HepG2 (cell line): ENCODE measurements around the gene DDAH2. TPM values are rescaled to one million over a fixed set of nuclear protein-coding genes. Genes with fewer than 3 reads are reported as not detected.

Source experiments
- ETV6 ChIP-seq: sonication (generic); formaldehyde crosslinking; conservative IDR thresholded peaks from 2 replicates; pipeline ENCODE4 v1.4.0; 2020; ENCODE audit warnings: missing genetic modification reagents
- GPN1 ChIP-seq: sonication (generic); formaldehyde crosslinking; IDR thresholded peaks from 2 replicates; pipeline ENCODE4 v1.5.1; 2020; ENCODE audit warnings: missing genetic modification reagents, borderline replicate concordance
- SP4 ChIP-seq: sonication (generic); formaldehyde crosslinking; IDR thresholded peaks from 2 replicates; pipeline ENCODE4 v1.8.1; 2023; ENCODE audit warnings: mild to moderate bottlenecking, missing genetic modification reagents
- ZBTB7B ChIP-seq: sonication (generic); formaldehyde crosslinking; IDR thresholded peaks from 2 replicates; pipeline ENCODE4 v1.4.0; 2020; ENCODE audit warnings: missing genetic modification reagents
- ZNF251 ChIP-seq: sonication (generic); formaldehyde crosslinking; IDR thresholded peaks from 2 replicates; pipeline ENCODE4 v1.9.0; 2021; ENCODE audit warnings: mild to moderate bottlenecking, missing genetic modification reagents
- ZNF543 ChIP-seq: sonication (generic); formaldehyde crosslinking; IDR thresholded peaks from 2 replicates; pipeline ENCODE4 v1.4.0; 2020; ENCODE audit warnings: mild to moderate bottlenecking, missing genetic modification reagents
- ZNF598 ChIP-seq: sonication (generic); formaldehyde crosslinking; IDR thresholded peaks from 2 replicates; pipeline ENCODE4 v1.5.1; 2020; ENCODE audit warnings: mild to moderate bottlenecking, missing genetic modification reagents, borderline replicate concordance
- ZNF776 ChIP-seq: sonication (generic); formaldehyde crosslinking; IDR thresholded peaks from 2 replicates; pipeline ENCODE4 v1.4.0; 2020; ENCODE audit warnings: mild to moderate bottlenecking, missing genetic modification reagents
- polyA plus RNA-seq, 8 experiments: library from polyadenylated mRNA; depleted of rRNA in 3 of 8; stranded (reverse) in 7 of 8; unstranded in 1 of 8; fragments of >200 nt; fragmentation: Illumina TruSeq in 4 of 8; extraction: Trizol in 4 of 8; gene quantifications; 2 replicates each; pipeline versions ENCODE4 v1.2.1 to v1.2.3, GENCODE V29; 2011 to 2016; ENCODE audit warnings: low read depth in 4 of 8, missing spikeins in 1 of 8, mixed read lengths in 1 of 8; ENCODE audit not compliant: insufficient read depth in 1 of 8
- total RNA-seq, 5 experiments: library from RNA; depleted of rRNA; stranded (reverse); fragments of >200 nt; fragmentation: Illumina TruSeq; extraction: Trizol; gene quantifications; 2 replicates each; pipeline ENCODE4 v1.2.3, GENCODE V29; 2016; ENCODE audit warnings: low read depth in 1 of 5
- TF ChIP-seq, protein P1 (sequence below): sonication (generic); formaldehyde crosslinking; IDR thresholded peaks from 2 replicates; pipeline ENCODE4 v1.4.0; 2020; ENCODE audit warnings: missing genetic modification reagents
- TF ChIP-seq, protein P2 (sequence below): sonication (generic); formaldehyde crosslinking; IDR thresholded peaks from 2 replicates; pipeline ENCODE4 v1.5.1; 2020; ENCODE audit warnings: missing genetic modification reagents, mild to moderate bottlenecking, borderline replicate concordance
- TF ChIP-seq, protein P3 (sequence below): sonication (generic); formaldehyde crosslinking; IDR thresholded peaks from 2 replicates; pipeline ENCODE4 v1.4.0; 2020; ENCODE audit warnings: missing genetic modification reagents, borderline replicate concordance
- TF ChIP-seq, protein P4 (sequence below): sonication (generic); formaldehyde crosslinking; IDR thresholded peaks from 2 replicates; pipeline ENCODE4 v1.4.0; 2020; ENCODE audit warnings: missing genetic modification reagents, borderline replicate concordance
- TF ChIP-seq, protein P5 (sequence below): sonication (generic); formaldehyde crosslinking; IDR thresholded peaks from 2 replicates; pipeline ENCODE4 v1.9.0; 2022; ENCODE audit warnings: missing genetic modification reagents, mild to moderate bottlenecking, borderline replicate concordance

Gene DDAH2
- total and polyA plus RNA-seq, 2 of the 13 experiments (the other 11 are each of a cell fraction or from before 2014, with no cell fraction given), result 16.4 to 21.1 TPM

DNA sequence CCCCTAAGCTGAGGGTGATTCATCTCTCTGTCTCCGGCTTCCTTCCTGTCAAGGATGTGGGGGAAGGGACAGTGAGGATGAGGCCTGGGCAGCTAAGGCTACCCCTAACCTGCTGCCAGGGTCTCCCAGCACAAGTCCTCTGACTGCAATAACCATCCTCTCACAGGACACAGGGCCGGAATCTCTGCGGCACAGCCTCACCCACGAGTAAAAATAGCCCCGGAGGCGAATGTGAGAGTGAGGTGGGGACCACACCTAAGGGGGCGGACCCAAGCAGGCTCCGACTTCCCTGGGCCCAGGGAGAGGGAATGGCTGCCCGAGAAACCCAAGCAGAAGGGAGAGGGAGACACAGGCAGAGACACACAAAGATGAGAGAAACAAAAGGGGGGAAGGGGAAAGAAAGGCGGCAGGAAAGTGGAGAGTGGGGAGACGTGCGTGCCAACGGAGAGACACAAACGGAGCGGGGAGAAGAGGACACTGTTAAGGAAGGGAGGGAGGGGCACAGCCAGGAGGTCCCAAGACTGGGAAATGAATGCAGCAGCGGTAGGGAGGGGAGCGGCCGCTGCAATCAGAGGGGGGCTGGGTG, 5.8 kb upstream of the DDAH2 start (continued):
- TF ChIP-seq, protein P1, sequence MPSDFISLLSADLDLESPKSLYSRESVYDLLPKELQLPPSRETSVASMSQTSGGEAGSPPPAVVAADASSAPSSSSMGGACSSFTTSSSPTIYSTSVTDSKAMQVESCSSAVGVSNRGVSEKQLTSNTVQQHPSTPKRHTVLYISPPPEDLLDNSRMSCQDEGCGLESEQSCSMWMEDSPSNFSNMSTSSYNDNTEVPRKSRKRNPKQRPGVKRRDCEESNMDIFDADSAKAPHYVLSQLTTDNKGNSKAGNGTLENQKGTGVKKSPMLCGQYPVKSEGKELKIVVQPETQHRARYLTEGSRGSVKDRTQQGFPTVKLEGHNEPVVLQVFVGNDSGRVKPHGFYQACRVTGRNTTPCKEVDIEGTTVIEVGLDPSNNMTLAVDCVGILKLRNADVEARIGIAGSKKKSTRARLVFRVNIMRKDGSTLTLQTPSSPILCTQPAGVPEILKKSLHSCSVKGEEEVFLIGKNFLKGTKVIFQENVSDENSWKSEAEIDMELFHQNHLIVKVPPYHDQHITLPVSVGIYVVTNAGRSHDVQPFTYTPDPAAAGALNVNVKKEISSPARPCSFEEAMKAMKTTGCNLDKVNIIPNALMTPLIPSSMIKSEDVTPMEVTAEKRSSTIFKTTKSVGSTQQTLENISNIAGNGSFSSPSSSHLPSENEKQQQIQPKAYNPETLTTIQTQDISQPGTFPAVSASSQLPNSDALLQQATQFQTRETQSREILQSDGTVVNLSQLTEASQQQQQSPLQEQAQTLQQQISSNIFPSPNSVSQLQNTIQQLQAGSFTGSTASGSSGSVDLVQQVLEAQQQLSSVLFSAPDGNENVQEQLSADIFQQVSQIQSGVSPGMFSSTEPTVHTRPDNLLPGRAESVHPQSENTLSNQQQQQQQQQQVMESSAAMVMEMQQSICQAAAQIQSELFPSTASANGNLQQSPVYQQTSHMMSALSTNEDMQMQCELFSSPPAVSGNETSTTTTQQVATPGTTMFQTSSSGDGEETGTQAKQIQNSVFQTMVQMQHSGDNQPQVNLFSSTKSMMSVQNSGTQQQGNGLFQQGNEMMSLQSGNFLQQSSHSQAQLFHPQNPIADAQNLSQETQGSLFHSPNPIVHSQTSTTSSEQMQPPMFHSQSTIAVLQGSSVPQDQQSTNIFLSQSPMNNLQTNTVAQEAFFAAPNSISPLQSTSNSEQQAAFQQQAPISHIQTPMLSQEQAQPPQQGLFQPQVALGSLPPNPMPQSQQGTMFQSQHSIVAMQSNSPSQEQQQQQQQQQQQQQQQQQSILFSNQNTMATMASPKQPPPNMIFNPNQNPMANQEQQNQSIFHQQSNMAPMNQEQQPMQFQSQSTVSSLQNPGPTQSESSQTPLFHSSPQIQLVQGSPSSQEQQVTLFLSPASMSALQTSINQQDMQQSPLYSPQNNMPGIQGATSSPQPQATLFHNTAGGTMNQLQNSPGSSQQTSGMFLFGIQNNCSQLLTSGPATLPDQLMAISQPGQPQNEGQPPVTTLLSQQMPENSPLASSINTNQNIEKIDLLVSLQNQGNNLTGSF (CRISPR knock-in tag), result 0 out of 2 replicates have a peak, but pooled peaks have one; percentile 27
- TF ChIP-seq ZNF776 (no peak), ZNF251 (no peak), SP4 (0 out of 2 replicates have a peak, but pooled peaks have one; percentile 43), ZNF598 (no peak), ZNF543 (CRISPR knock-in tag) (0 out of 2 replicates have a peak, but pooled peaks have one; percentile 12), ETV6 (CRISPR knock-in tag) (0 out of 2 replicates have a peak, but pooled peaks have one; percentile 12), ZBTB7B (CRISPR knock-in tag) (0 out of 2 replicates have a peak, but pooled peaks have one; percentile 19), GPN1 (CRISPR knock-in tag) (no peak)
- TF ChIP-seq, protein P2, sequence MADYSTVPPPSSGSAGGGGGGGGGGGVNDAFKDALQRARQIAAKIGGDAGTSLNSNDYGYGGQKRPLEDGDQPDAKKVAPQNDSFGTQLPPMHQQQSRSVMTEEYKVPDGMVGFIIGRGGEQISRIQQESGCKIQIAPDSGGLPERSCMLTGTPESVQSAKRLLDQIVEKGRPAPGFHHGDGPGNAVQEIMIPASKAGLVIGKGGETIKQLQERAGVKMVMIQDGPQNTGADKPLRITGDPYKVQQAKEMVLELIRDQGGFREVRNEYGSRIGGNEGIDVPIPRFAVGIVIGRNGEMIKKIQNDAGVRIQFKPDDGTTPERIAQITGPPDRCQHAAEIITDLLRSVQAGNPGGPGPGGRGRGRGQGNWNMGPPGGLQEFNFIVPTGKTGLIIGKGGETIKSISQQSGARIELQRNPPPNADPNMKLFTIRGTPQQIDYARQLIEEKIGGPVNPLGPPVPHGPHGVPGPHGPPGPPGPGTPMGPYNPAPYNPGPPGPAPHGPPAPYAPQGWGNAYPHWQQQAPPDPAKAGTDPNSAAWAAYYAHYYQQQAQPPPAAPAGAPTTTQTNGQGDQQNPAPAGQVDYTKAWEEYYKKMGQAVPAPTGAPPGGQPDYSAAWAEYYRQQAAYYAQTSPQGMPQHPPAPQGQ (CRISPR knock-in tag), result no peak
- TF ChIP-seq, protein P3, sequence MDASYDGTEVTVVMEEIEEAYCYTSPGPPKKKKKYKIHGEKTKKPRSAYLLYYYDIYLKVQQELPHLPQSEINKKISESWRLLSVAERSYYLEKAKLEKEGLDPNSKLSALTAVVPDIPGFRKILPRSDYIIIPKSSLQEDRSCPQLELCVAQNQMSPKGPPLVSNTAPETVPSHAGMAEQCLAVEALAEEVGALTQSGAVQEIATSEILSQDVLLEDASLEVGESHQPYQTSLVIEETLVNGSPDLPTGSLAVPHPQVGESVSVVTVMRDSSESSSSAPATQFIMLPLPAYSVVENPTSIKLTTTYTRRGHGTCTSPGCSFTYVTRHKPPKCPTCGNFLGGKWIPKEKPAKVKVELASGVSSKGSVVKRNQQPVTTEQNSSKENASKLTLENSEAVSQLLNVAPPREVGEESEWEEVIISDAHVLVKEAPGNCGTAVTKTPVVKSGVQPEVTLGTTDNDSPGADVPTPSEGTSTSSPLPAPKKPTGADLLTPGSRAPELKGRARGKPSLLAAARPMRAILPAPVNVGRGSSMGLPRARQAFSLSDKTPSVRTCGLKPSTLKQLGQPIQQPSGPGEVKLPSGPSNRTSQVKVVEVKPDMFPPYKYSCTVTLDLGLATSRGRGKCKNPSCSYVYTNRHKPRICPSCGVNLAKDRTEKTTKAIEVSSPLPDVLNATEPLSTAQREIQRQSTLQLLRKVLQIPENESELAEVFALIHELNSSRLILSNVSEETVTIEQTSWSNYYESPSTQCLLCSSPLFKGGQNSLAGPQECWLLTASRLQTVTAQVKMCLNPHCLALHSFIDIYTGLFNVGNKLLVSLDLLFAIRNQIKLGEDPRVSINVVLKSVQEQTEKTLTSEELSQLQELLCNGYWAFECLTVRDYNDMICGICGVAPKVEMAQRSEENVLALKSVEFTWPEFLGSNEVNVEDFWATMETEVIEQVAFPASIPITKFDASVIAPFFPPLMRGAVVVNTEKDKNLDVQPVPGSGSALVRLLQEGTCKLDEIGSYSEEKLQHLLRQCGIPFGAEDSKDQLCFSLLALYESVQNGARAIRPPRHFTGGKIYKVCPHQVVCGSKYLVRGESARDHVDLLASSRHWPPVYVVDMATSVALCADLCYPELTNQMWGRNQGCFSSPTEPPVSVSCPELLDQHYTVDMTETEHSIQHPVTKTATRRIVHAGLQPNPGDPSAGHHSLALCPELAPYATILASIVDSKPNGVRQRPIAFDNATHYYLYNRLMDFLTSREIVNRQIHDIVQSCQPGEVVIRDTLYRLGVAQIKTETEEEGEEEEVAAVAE (CRISPR knock-in tag), result no peak; the same call in 1 of the 2 replicates
- TF ChIP-seq, protein P4, sequence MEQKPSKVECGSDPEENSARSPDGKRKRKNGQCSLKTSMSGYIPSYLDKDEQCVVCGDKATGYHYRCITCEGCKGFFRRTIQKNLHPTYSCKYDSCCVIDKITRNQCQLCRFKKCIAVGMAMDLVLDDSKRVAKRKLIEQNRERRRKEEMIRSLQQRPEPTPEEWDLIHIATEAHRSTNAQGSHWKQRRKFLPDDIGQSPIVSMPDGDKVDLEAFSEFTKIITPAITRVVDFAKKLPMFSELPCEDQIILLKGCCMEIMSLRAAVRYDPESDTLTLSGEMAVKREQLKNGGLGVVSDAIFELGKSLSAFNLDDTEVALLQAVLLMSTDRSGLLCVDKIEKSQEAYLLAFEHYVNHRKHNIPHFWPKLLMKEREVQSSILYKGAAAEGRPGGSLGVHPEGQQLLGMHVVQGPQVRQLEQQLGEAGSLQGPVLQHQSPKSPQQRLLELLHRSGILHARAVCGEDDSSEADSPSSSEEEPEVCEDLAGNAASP (CRISPR knock-in tag), result no peak
- TF ChIP-seq, protein P5, sequence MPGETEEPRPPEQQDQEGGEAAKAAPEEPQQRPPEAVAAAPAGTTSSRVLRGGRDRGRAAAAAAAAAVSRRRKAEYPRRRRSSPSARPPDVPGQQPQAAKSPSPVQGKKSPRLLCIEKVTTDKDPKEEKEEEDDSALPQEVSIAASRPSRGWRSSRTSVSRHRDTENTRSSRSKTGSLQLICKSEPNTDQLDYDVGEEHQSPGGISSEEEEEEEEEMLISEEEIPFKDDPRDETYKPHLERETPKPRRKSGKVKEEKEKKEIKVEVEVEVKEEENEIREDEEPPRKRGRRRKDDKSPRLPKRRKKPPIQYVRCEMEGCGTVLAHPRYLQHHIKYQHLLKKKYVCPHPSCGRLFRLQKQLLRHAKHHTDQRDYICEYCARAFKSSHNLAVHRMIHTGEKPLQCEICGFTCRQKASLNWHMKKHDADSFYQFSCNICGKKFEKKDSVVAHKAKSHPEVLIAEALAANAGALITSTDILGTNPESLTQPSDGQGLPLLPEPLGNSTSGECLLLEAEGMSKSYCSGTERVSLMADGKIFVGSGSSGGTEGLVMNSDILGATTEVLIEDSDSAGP (CRISPR knock-in tag), result peak; percentile 23; the same call in 1 of the 2 replicates
